NB4 (cell line): ENCODE data around the gene DLG5.
"Not testable (repeated sequence)": the region's sequence is repeated elsewhere in the genome, so short reads cannot be mapped to it uniquely, and the experiment has no call there.

Experiments used
- DNase-seq: peaks from one replicate; pipeline ENCODE4 v3.0.0; 2010; ENCODE audit warnings: low read depth
- H3K4me3 ChIP-seq: one replicate; pipeline ENCODE4 v1.5.1; 2011; ENCODE audit warnings: mild to moderate bottlenecking, low read depth, low read length, moderate library complexity
- CTCF ChIP-seq: IDR thresholded peaks from one replicate; pipeline ENCODE4 v1.5.1; 2012; ENCODE audit warnings: low read depth, low read length
- MAX ChIP-seq: IDR thresholded peaks from 2 replicates; pipeline ENCODE4 v1.6.1; 2011; ENCODE audit warnings: low read depth, low read length
- MYC ChIP-seq: IDR thresholded peaks from 2 replicates; pipeline ENCODE4 v1.6.1; 2011; ENCODE audit warnings: low read depth, low read length
- POLR2A ChIP-seq: IDR thresholded peaks from 2 replicates; pipeline ENCODE4 v1.6.1; 2011; ENCODE audit warnings: mild to moderate bottlenecking; ENCODE audit not compliant: insufficient read length; ENCODE audit errors: extremely low read depth

The DLG5 gene

GRCh38 chr10:77774940-77775391 is 151.6 kb downstream of the DLG5 start:
- TF ChIP-seq MYC (no peak), POLR2A (no peak), CTCF (no peak), MAX (no peak)
- no peak for DNase-seq

GRCh38 chr10:77773631-77774426 is 152.7 kb downstream of the DLG5 start:
- H3K4me3 ChIP-seq, result no peak overlapping the region
- TF ChIP-seq POLR2A (no peak), MYC (no peak), MAX (no peak), CTCF (no peak)
- no peak for DNase-seq

More at GRCh38 chr10:77774940-77775391, 151.6 kb downstream of the DLG5 start:
- H3K4me3 ChIP-seq, result no peak overlapping the region

- not testable (repeated sequence) for DNase-seq
Measured at GRCh38 chr10:77772852-77773600, 153.5 kb downstream of the DLG5 start.

GRCh38 chr10:77771851-77772250 is 154.7 kb downstream of the DLG5 start:
- TF ChIP-seq POLR2A (no peak), MYC (no peak), MAX (no peak), CTCF (no peak)
- DNase-seq, result no peak
- no peak overlapping the region for H3K4me3 ChIP-seq

More at GRCh38 chr10:77772852-77773600, 153.5 kb downstream of the DLG5 start:
- not testable (repeated sequence) for H3K4me3 ChIP-seq

- H3K4me3 ChIP-seq, result no peak overlapping the region
- no peak for TF ChIP-seq MYC
- TF ChIP-seq MAX, result no peak
- TF ChIP-seq CTCF, result no peak
- no peak for TF ChIP-seq POLR2A
- DNase-seq, result no peak
Measured at GRCh38 chr10:77771450-77771849, 155.1 kb downstream of the DLG5 start.

GRCh38 chr10:77770868-77771175 is 155.7 kb downstream of the DLG5 start:
- H3K4me3 ChIP-seq, result no peak overlapping the region
- DNase-seq, result no peak
- TF ChIP-seq MAX, result no peak
- no peak for TF ChIP-seq MYC
- TF ChIP-seq POLR2A, result no peak
- TF ChIP-seq CTCF, result no peak
